Spleen (tissue), 11 donors: Measurements from ENCODE around the gene DEK. TPM values are rescaled to one million over a fixed set of nuclear protein-coding genes. Genes with fewer than 3 reads are reported as not detected.

Source experiments
- DNase-seq: peaks from one replicate; pipeline ENCODE4 v3.0.0-alpha.2; 2020
- H3K27ac ChIP-seq, 8 donors: fragments of 200-600 bp; sonication (generic) in 7 of 8; 1 replicate in 4 of 8; 2 replicates in 4 of 8; pipeline versions ENCODE4 v1.5.0 to v1.8.0; 2016 to 2021; ENCODE audit warnings: inconsistent platforms in 4 of 8, mild to moderate bottlenecking in 4 of 8, moderate library complexity in 1 of 8
- H3K27me3 ChIP-seq, 7 donors: fragments of 200-600 bp; sonication (generic) in 6 of 7; replicated peaks in 1 of 7; 1 replicate in 4 of 7; 2 replicates in 3 of 7; pipeline versions ENCODE4 v1.5.0 to v1.8.0; 2016 to 2021; ENCODE audit warnings: inconsistent platforms in 3 of 7, mild to moderate bottlenecking in 1 of 7
- H3K36me3 ChIP-seq, 6 donors: fragments of 200-600 bp; sonication (generic) in 5 of 6; 1 replicate in 4 of 6; 2 replicates in 2 of 6; pipeline versions ENCODE4 v1.5.0 to v1.8.0; 2016 to 2021; ENCODE audit warnings: inconsistent platforms in 2 of 6
- H3K4me1 ChIP-seq, 6 donors: fragments of 200-600 bp; sonication (generic) in 5 of 6; 1 replicate in 3 of 6; 2 replicates in 3 of 6; pipeline versions ENCODE4 v1.5.0 to v1.8.0; 2016 to 2021; ENCODE audit warnings: inconsistent platforms in 3 of 6
- H3K4me3 ChIP-seq, 8 donors: fragments of 200-600 bp; sonication (generic) in 7 of 8; 1 replicate in 4 of 8; 2 replicates in 4 of 8; pipeline versions ENCODE4 v1.5.0 to v1.8.0; 2016 to 2021; ENCODE audit warnings: inconsistent platforms in 4 of 8, mild to moderate bottlenecking in 4 of 8, moderate library complexity in 2 of 8
- H3K9me3 ChIP-seq, 8 donors: fragments of 200-600 bp; sonication (generic) in 7 of 8; 1 replicate in 4 of 8; 2 replicates in 4 of 8; pipeline versions ENCODE4 v1.5.0 to v1.8.0; 2016 to 2021; ENCODE audit warnings: inconsistent platforms in 4 of 8
- POLR2A ChIP-seq, 3 donors: fragments of 450-650 bp; IDR thresholded peaks; one replicate each; pipeline ENCODE4 v1.5.1; 2017; ENCODE audit warnings: antibody characterized with exemption in 3 of 3, mild to moderate bottlenecking in 1 of 3
- POLR2AphosphoS5 ChIP-seq, 3 donors: sonication (generic); formaldehyde crosslinking; IDR thresholded peaks; one replicate each; pipeline ENCODE4 v1.5.1; 2017; ENCODE audit warnings: antibody characterized with exemption in 3 of 3
- WGBS, 5 donors: extraction: QIAGEN DNeasy Blood & Tissue Kit in 3 of 5; methylation state at CpG; one replicate each; pipeline versions ENCODE4 v1.1.5 to v1.1.7; 2013 to 2018; 5-methylcytosine and 5-hydroxymethylcytosine counted together
- intact Hi-C: fragments of 100-400 bp; cut with DNase I; formaldehyde crosslinking; loops from one replicate; pipeline ENCODE4 v1.15.0; 2023; ENCODE audit warnings: low total_unique reads
- polyA plus RNA-seq, 3 donors: library from polyadenylated mRNA; stranded (reverse); fragments of 200-250 nt; gene quantifications; one replicate each; pipeline ENCODE4 v1.2.1, GENCODE V29; 2013
- total RNA-seq, 7 donors: library from RNA; depleted of rRNA in 3 of 7; stranded (reverse); fragments of >200 nt in 3 of 7; fragmentation: NEBNext Ultra II Directional in 4 of 7; extraction: Animal tissue kit (Norgen Biotek cat#: 25700) in 4 of 7; gene quantifications; one replicate each; pipeline versions ENCODE4 v1.1.0 to v1.2.1, GENCODE V29; 2016 to 2021
- TF ChIP-seq, protein P1 (sequence below), 11 experiments: fragments of 200-600 bp in 7 of 11; fragments of 450-650 bp in 4 of 11; sonication (generic) in 4 of 11; IDR thresholded peaks in 8 of 11; conservative IDR thresholded peaks in 3 of 11; 1 replicate in 7 of 11; 2 replicates in 4 of 11; pipeline versions ENCODE4 v1.4.0 to v1.8.0; 2016 to 2021; ENCODE audit warnings: antibody characterized with exemption in 11 of 11, inconsistent platforms in 4 of 11, mild to moderate bottlenecking in 1 of 11
- donor health status: healthy with polysubstance abuse.
- donor health status: DM: no; HTN: no; CAD: no; lungs with moderate emphysema.
- donor health status: DM: no; HTN: no; CAD: no.
- donor health status: Bipolar disorder and iron deficiency.
- donor health status: healthy.
- donor health status: DM: no; HTN: no; CAD: no.
- donor health status: DM: yes; HTN: yes; CAD: no.

DEK gene
- total and polyA plus RNA-seq, 10 donors, result 27.4 to 133 (median 73.9) TPM

DNA sequence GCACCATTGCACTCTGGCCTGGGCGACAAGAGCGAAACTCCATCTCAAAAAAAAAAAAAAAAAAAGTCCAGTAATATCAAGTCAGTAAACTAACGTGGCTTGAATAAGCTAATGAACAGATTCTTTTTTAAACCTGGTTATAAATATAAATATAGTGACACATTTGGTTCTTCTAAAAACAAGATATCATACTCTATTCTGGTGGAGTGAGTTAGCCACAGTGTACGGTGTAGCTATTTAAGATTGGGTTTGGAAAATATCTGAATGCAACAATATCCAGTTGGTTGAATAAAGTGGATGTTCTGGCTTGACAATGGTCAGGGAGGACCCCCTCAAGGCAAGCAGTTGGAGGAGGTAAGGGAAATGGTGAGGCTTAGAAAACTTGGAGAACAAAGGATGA is 5.9 kb upstream of the DEK start:
- Histone ChIP-seq H3K9me3 (peaks cover 0 to 5% (median 0%) of the 10 kb centered on the region in 8 donors), H3K4me1 (peaks cover 0 to 16% (median 4%) of the 10 kb centered on the region in 6 donors), H3K27me3 (peaks cover 0 to 1% (median 0%) of the 10 kb centered on the region in 7 donors), H3K4me3 (no peak overlapping the region), H3K36me3 (no peaks in the 10 kb centered on the region), H3K27ac (no peak overlapping the region)
- WGBS, 5 donors, result 90 to 96% (median 94%) methylated on average over 4 of the region's 4 CpGs
- intact Hi-C loops, result no loop called here
- no peak for TF ChIP-seq POLR2AphosphoS5 (IDR thresholded peaks at IDR 0.05)
- TF ChIP-seq, protein P1, sequence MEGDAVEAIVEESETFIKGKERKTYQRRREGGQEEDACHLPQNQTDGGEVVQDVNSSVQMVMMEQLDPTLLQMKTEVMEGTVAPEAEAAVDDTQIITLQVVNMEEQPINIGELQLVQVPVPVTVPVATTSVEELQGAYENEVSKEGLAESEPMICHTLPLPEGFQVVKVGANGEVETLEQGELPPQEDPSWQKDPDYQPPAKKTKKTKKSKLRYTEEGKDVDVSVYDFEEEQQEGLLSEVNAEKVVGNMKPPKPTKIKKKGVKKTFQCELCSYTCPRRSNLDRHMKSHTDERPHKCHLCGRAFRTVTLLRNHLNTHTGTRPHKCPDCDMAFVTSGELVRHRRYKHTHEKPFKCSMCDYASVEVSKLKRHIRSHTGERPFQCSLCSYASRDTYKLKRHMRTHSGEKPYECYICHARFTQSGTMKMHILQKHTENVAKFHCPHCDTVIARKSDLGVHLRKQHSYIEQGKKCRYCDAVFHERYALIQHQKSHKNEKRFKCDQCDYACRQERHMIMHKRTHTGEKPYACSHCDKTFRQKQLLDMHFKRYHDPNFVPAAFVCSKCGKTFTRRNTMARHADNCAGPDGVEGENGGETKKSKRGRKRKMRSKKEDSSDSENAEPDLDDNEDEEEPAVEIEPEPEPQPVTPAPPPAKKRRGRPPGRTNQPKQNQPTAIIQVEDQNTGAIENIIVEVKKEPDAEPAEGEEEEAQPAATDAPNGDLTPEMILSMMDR (IDR thresholded peaks at IDR 0.05 in 8 of 11, conservative IDR thresholded peaks at IDR 0.05 in 3 of 11), result no peak
- no peak for TF ChIP-seq POLR2A (IDR thresholded peaks at IDR 0.05)
- no peak for DNase-seq

DNA sequence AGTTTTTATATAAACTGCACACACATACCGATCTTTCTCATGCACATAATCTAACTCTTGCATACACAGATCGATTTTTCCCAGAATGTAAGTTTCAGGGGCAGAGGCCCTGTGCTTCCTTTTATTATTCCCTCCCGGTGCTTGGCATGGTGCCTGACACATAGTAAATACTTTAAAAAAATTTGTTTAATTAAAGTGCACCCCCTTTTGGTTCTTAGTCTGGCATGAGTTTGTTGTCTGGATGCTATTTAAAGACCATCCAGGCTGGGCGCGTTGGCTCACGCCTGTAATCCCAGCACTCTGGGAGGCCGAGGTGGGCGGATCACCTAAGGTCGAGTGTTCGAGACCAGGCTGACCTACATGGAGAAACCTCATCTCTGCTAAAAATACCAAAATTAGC is 5.4 kb upstream of the DEK start:
- intact Hi-C loops, result no loop called here
- H3K4me1 ChIP-seq, result peaks cover 0 to 21% (median 8%) of the 10 kb centered on the region in 6 donors
- peaks cover 0 to 5% (median 0%) of the 10 kb centered on the region in 8 donors for H3K9me3 ChIP-seq
- no peaks in the 10 kb centered on the region for H3K36me3 ChIP-seq
- H3K27ac ChIP-seq, result no peak overlapping the region
- no peak overlapping the region for H3K4me3 ChIP-seq
- 63 to 75% (median 69%) methylated on average over 10 of the region's 10 CpGs for WGBS, 5 donors
- H3K27me3 ChIP-seq, result no peaks in the 10 kb centered on the region
- TF ChIP-seq POLR2A (IDR thresholded peaks at IDR 0.05) (no peak), POLR2AphosphoS5 (IDR thresholded peaks at IDR 0.05) (no peak)
- TF ChIP-seq, protein P1 (IDR thresholded peaks at IDR 0.05 in 8 of 11, conservative IDR thresholded peaks at IDR 0.05 in 3 of 11), result no peak
- no peak for DNase-seq

DNA sequence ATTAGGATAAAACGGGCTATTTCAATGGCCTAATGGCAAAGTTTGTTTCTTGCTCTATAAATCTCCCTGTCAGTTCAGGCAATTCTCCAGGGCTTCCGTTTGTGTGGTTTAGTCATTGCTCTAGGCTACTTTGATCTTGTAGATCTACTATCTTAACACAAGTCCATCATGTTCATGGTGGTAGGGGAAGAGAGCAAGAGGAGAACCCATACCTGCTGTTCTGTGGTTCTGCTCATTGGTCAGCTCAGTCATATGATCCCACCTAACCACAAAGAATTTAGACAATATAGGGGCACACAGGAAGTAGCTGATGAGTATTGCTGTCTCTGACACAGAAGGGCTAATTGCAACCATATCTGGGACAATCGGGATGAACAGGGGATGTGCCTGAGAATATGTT is 4.9 kb upstream of the DEK start:
- H3K27me3 ChIP-seq, result no peaks in the 10 kb centered on the region
- 29 to 42% (median 30%) methylated on average over 3 of the region's 3 CpGs for WGBS, 5 donors
- H3K4me1 ChIP-seq, result peaks cover 0 to 21% (median 8%) of the 10 kb centered on the region in 6 donors
- TF ChIP-seq POLR2A (IDR thresholded peaks at IDR 0.05) (no peak), POLR2AphosphoS5 (IDR thresholded peaks at IDR 0.05) (no peak)
- TF ChIP-seq, protein P1 (IDR thresholded peaks at IDR 0.05 in 8 of 11, conservative IDR thresholded peaks at IDR 0.05 in 3 of 11), result no peak
- H3K4me3 ChIP-seq, result no peak overlapping the region
- no peak overlapping the region for H3K27ac ChIP-seq
- no peak for DNase-seq
- intact Hi-C loops, result no loop called here
- H3K36me3 ChIP-seq, result no peaks in the 10 kb centered on the region
- peaks cover 0 to 5% (median 0%) of the 10 kb centered on the region in 8 donors for H3K9me3 ChIP-seq

DNA sequence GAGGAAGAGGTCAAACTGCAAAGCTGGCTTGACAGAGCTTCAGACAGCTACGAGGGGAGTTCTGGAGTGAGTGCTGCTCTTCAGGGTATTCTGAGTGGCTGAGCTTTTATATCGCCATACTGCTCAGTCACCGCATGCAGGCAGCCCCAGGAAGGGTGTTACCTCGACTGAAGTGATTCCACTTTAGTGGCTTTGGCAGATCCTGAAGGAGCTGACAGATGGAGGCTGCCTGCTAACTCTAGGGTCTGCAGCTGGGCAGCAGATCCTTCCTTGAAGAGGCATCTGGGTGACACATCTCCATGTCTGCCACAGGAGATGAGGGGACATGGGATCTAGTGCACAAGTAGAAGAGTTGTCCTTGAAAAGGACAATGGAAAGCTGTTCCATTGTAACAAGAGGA is 3.7 kb upstream of the DEK start:
- Histone ChIP-seq H3K27me3 (no peaks in the 10 kb centered on the region), H3K4me3 (no peak overlapping the region), H3K36me3 (no peaks in the 10 kb centered on the region), H3K4me1 (peaks cover 0 to 25% (median 9%) of the 10 kb centered on the region in 6 donors), H3K27ac (no peak overlapping the region), H3K9me3 (peaks cover 0 to 5% (median 0%) of the 10 kb centered on the region in 8 donors)
- DNase-seq, result no peak
- WGBS, 5 donors, result 57 to 80% (median 68%) methylated on average over 4 of the region's 4 CpGs
- TF ChIP-seq, protein P1 (IDR thresholded peaks at IDR 0.05 in 8 of 11, conservative IDR thresholded peaks at IDR 0.05 in 3 of 11), result no peak
- TF ChIP-seq POLR2AphosphoS5 (IDR thresholded peaks at IDR 0.05) (no peak), POLR2A (IDR thresholded peaks at IDR 0.05) (no peak)
- intact Hi-C loops, result no loop called here
